Ovary (tissue), 9 donors: ENCODE results near the gene CRPPA. TPM values are rescaled to one million over a fixed set of nuclear protein-coding genes. Genes with fewer than 3 reads are reported as not detected.
"Not testable (repeated sequence)": the region's sequence is repeated elsewhere in the genome, so short reads cannot be mapped to it uniquely, and the experiment has no call there.

Experiments used
- DNase-seq, 5 donors: peaks; one replicate each; pipeline ENCODE4 v3.0.0-alpha.2; 2019 to 2020
- H3K27ac ChIP-seq, 2 donors: fragments of 200-600 bp; one replicate each; pipeline versions ENCODE4 v1.5.1 to v1.8.0; 2019 to 2022
- H3K27me3 ChIP-seq: fragments of 200-600 bp; one replicate; pipeline ENCODE4 v1.8.0; 2022
- H3K36me3 ChIP-seq: fragments of 200-600 bp; sonication (generic); one replicate; pipeline ENCODE4 v1.5.1; 2019
- H3K4me1 ChIP-seq: one replicate; pipeline ENCODE4 v1.8.1; 2013; ENCODE audit warnings: mild to moderate bottlenecking, moderate library complexity; ENCODE audit not compliant: insufficient read depth
- H3K4me3 ChIP-seq: fragments of 200-600 bp; sonication (generic); one replicate; pipeline ENCODE4 v1.5.1; 2017
- H3K9me3 ChIP-seq, 2 donors: fragments of 200-600 bp in 1 of 2; sonication (generic) in 1 of 2; one replicate each; pipeline versions ENCODE4 v1.5.1 to v1.8.1; 2013 to 2019; ENCODE audit warnings: mild to moderate bottlenecking in 1 of 2, moderate library complexity in 1 of 2
- CTCF ChIP-seq, 3 donors: fragments of 450-650 bp in 2 of 3; fragments of 200-600 bp in 1 of 3; IDR thresholded peaks; one replicate each; pipeline versions ENCODE4 v1.5.1 to v1.8.0; 2016 to 2022; ENCODE audit warnings: antibody characterized with exemption in 3 of 3, mild to moderate bottlenecking in 1 of 3
- EP300 ChIP-seq: sonication (generic); formaldehyde crosslinking; IDR thresholded peaks from one replicate; pipeline ENCODE4 v1.6.1; 2017; ENCODE audit warnings: antibody characterized with exemption
- POLR2A ChIP-seq: fragments of 450-650 bp; IDR thresholded peaks from one replicate; pipeline ENCODE4 v1.6.1; 2017; ENCODE audit warnings: antibody characterized with exemption, mild to moderate bottlenecking, moderate library complexity
- WGBS, 3 donors: extraction: QIAGEN DNeasy Blood & Tissue Kit in 1 of 3; methylation state at CpG; one replicate each; pipeline versions ENCODE4 v1.1.5 to v1.1.7; 2013 to 2017; 5-methylcytosine and 5-hydroxymethylcytosine counted together
- intact Hi-C, 4 donors: fragments of 100-400 bp; cut with DNase I; formaldehyde crosslinking; loops; one replicate each; pipeline versions ENCODE4 v1.11.0 to v1.15.1; 2022 to 2023
- polyA plus RNA-seq, 2 donors: library from polyadenylated mRNA; stranded (reverse); fragments of 200-250 nt in 1 of 2; fragments of 350-450 nt in 1 of 2; fragmentation: Illumina TruSeq in 1 of 2; extraction: RNeasy Lipid Tissue Mini Kit (QIAGEN cat#74804) in 1 of 2; gene quantifications; one replicate each; pipeline ENCODE4 v1.2.3, GENCODE V29; 2013 to 2014
- total RNA-seq, 7 donors: library from RNA; depleted of rRNA in 2 of 7; stranded (reverse); fragments of >200 nt in 2 of 7; fragmentation: NEBNext Ultra II Directional in 3 of 7; extraction: Animal tissue kit (Norgen Biotek cat#: 25700) in 3 of 7; gene quantifications; one replicate each; pipeline versions ENCODE4 v1.1.0 to v1.2.4, GENCODE V29; 2016 to 2023
- donor health status: DM: no; HTN: no; CAD: no; lungs with moderate emphysema.
- donor health status: DM: no; HTN: no; CAD: no.
- donor health status: Bipolar disorder and iron deficiency.
- donor health status: DM: yes; HTN: yes; CAD: no.
- donor health status: DM: no; HTN: no; CAD: no.
- donor health status: DM: yes; HTN: yes; CAD: no.

CRPPA gene
- total and polyA plus RNA-seq, 9 donors = 0.68 to 5.2 (median 3.2) TPM

GRCh38 chr7:16450366-16450765, 29.0 kb upstream of the CRPPA start:
- Histone ChIP-seq H3K4me3 (no peak overlapping the region), H3K4me1 (no peaks in the 10 kb centered on the region), H3K27me3 (no peaks in the 10 kb centered on the region), H3K36me3 (no peaks in the 10 kb centered on the region), H3K27ac (no peak overlapping the region), H3K9me3 (no peaks in the 10 kb centered on the region)
- 89 to 92% (median 92%) methylated on average over 6 of the region's 6 CpGs for WGBS, 3 donors
- TF ChIP-seq EP300 (no peak), CTCF (IDR thresholded peaks at IDR 0.05) (no peak), POLR2A (no peak)
- intact Hi-C loops = no loop called here
- DNase-seq = no peak

GRCh38 chr7:16447876-16448275, 26.5 kb upstream of the CRPPA start:
- Histone ChIP-seq H3K27ac (no peak overlapping the region), H3K36me3 (no peaks in the 10 kb centered on the region), H3K4me1 (no peaks in the 10 kb centered on the region), H3K27me3 (no peaks in the 10 kb centered on the region), H3K9me3 (no peaks in the 10 kb centered on the region), H3K4me3 (no peak overlapping the region)
- TF ChIP-seq EP300 = no peak
- WGBS, 3 donors = 35 to 51% (median 46%) methylated on average over 1 of the region's 1 CpG
- intact Hi-C loops = no loop called here
- DNase-seq = no peak

GRCh38 chr7:16446508-16446907, 25.2 kb upstream of the CRPPA start:
- intact Hi-C loops = no loop called here
- no peak overlapping the region for H3K27ac ChIP-seq
- H3K9me3 ChIP-seq = no peaks in the 10 kb centered on the region
- H3K4me1 ChIP-seq = no peaks in the 10 kb centered on the region
- 93 to 95% (median 95%) methylated on average over 1 of the region's 1 CpG for WGBS, 3 donors
- H3K4me3 ChIP-seq = no peak overlapping the region
- no peaks in the 10 kb centered on the region for H3K36me3 ChIP-seq
- H3K27me3 ChIP-seq = no peaks in the 10 kb centered on the region
- DNase-seq = no peak
- no peak for TF ChIP-seq CTCF (IDR thresholded peaks at IDR 0.05)

- intact Hi-C loops, DNase-seq, H3K36me3 ChIP-seq, H3K27me3 ChIP-seq, H3K27ac ChIP-seq, H3K9me3 ChIP-seq, H3K4me1 ChIP-seq, H3K4me3 ChIP-seq: not testable (repeated sequence)
- WGBS, 3 donors = 76 to 83% (median 78%) methylated on average over 2 of the region's 2 CpGs
These were observed 22.5 kb upstream of the CRPPA start for GRCh38 chr7:16443871-16444270.

- no peak overlapping the region for H3K4me3 ChIP-seq
- H3K36me3 ChIP-seq = no peaks in the 10 kb centered on the region
- intact Hi-C loops = no loop called here
- H3K27ac ChIP-seq = no peak overlapping the region
- DNase-seq = no peak
- H3K27me3 ChIP-seq = no peaks in the 10 kb centered on the region
- H3K4me1 ChIP-seq = no peaks in the 10 kb centered on the region
- no peaks in the 10 kb centered on the region for H3K9me3 ChIP-seq
- no peak for TF ChIP-seq EP300
- TF ChIP-seq CTCF (IDR thresholded peaks at IDR 0.05) = no peak
- no peak for TF ChIP-seq POLR2A
These were observed 17.6 kb upstream of the CRPPA start for GRCh38 chr7:16438988-16439387.

- intact Hi-C loops = no loop called here
- no peaks in the 10 kb centered on the region for H3K4me1 ChIP-seq
- no peak for TF ChIP-seq CTCF (IDR thresholded peaks at IDR 0.05)
- no peak for TF ChIP-seq POLR2A
- no peak for TF ChIP-seq EP300
- H3K36me3 ChIP-seq = no peaks in the 10 kb centered on the region
- H3K27me3 ChIP-seq = no peaks in the 10 kb centered on the region
- 75 to 81% (median 80%) methylated on average over 2 of the region's 2 CpGs for WGBS, 3 donors
- H3K4me3 ChIP-seq = no peak overlapping the region
- no peak for DNase-seq
- no peaks in the 10 kb centered on the region for H3K9me3 ChIP-seq
- H3K27ac ChIP-seq = no peak overlapping the region
These were observed 15.0 kb upstream of the CRPPA start for GRCh38 chr7:16436306-16436705.
